Stimulated activated CD8-positive, alpha-beta memory T cell treated with anti-CD3 and anti-CD28 coated beads, Interleukin-15, amount 100 ng/mL, for 24 hours (primary cell): ENCODE results near the gene PIP5K1B.
"Not testable (repeated sequence)": the region's sequence is repeated elsewhere in the genome, so short reads cannot be mapped to it uniquely, and the experiment has no call there.

Source experiments
- DNase-seq: peaks from one replicate; pipeline ENCODE4 v3.0.0-alpha.2; 2020; ENCODE audit warnings: low read depth

PIP5K1B gene

GRCh38 chr9:68704814-68705530 is at the start of gene PIP5K1B:
Gene PIP5K1B, plus strand, starts transcription at chr9:68705240. Its CDS starts 117,375 bp downstream, at chr9:68822615.
- DNase-seq, result peak; percentile 16

- DNase-seq, result no peak
Observed at GRCh38 chr9:68664036-68664435, 41.0 kb upstream of the PIP5K1B start.

- DNase-seq, result no peak
Observed at GRCh38 chr9:68668127-68668526, 36.9 kb upstream of the PIP5K1B start.

- no peak for DNase-seq
Observed at GRCh38 chr9:68669218-68669617, 35.8 kb upstream of the PIP5K1B start.

GRCh38 chr9:68672215-68672614 is 32.8 kb upstream of the PIP5K1B start:
- DNase-seq, result no peak

- no peak for DNase-seq
Observed at GRCh38 chr9:68672625-68673024, 32.4 kb upstream of the PIP5K1B start.

- no peak for DNase-seq
Observed at GRCh38 chr9:68678430-68678829, 26.6 kb upstream of the PIP5K1B start.

- DNase-seq, result no peak
Observed at GRCh38 chr9:68683433-68683832, 21.6 kb upstream of the PIP5K1B start.

GRCh38 chr9:68685213-68685612 is 19.8 kb upstream of the PIP5K1B start:
- no peak for DNase-seq

- DNase-seq, result no peak
Observed at GRCh38 chr9:68685770-68686169, 19.3 kb upstream of the PIP5K1B start.

GRCh38 chr9:68690088-68690487 is 15.0 kb upstream of the PIP5K1B start:
- DNase-seq, result no peak

- no peak for DNase-seq
Observed at GRCh38 chr9:68692519-68692918, 12.5 kb upstream of the PIP5K1B start.

GRCh38 chr9:68694125-68694524 is 10.9 kb upstream of the PIP5K1B start:
- no peak for DNase-seq

GRCh38 chr9:68697851-68698250 is 7.2 kb upstream of the PIP5K1B start:
- no peak for DNase-seq

- no peak for DNase-seq
Observed at GRCh38 chr9:68698943-68699509, 6.0 kb upstream of the PIP5K1B start.

- not testable (repeated sequence) for DNase-seq
Observed at GRCh38 chr9:68699625-68700024, 5.4 kb upstream of the PIP5K1B start.

GRCh38 chr9:68702493-68702892 is 2.5 kb upstream of the PIP5K1B start:
- no peak for DNase-seq

- DNase-seq, result no peak
Observed at GRCh38 chr9:68703672-68704071, 1.4 kb upstream of the PIP5K1B start.

GRCh38 chr9:68704498-68704813 is 584 bp upstream of the PIP5K1B start:
- no peak for DNase-seq

GRCh38 chr9:68705531-68706362 is 707 bp downstream of the PIP5K1B start:
- no peak for DNase-seq

GRCh38 chr9:68706363-68707201 is 1.5 kb downstream of the PIP5K1B start:
- no peak for DNase-seq

GRCh38 chr9:68707801-68708488 is 2.9 kb downstream of the PIP5K1B start:
- DNase-seq, result no peak
